HG03025 (cell line): ENCODE measurements around the gene CNBD2.
"Not testable (repeated sequence)": the region's sequence is repeated elsewhere in the genome, so short reads cannot be mapped to it uniquely, and the experiment has no call there.

Source experiments
- ATAC-seq: cut with Tn5 transposase; IDR thresholded peaks from one replicate; pipeline ENCODE4 v1.9.1; 2021; ENCODE audit warnings: mild to moderate bottlenecking, moderate library complexity; ENCODE audit not compliant: unreplicated experiment, low FRiP score

The CNBD2 gene

DNA sequence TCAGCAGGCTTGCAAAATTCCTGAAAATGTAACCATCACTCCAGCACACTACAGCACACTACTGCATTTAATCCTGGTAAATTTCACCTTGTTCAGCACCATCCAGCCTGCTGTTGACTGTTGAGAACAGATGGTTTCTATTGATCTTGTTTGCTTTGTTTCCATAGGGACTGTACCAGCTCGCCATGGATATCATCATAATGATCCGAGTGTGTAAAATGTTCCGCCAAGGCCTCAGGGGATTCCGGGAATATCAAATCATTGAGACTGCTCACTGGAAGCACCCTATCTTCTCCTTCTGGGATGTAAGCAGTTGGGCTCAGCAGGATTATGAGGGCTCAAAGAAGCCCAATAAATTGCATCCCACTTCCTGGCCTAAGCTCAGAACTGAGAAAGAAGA lies 4.1 kb downstream of the CNBD2 start:
- no peak for ATAC-seq

DNA sequence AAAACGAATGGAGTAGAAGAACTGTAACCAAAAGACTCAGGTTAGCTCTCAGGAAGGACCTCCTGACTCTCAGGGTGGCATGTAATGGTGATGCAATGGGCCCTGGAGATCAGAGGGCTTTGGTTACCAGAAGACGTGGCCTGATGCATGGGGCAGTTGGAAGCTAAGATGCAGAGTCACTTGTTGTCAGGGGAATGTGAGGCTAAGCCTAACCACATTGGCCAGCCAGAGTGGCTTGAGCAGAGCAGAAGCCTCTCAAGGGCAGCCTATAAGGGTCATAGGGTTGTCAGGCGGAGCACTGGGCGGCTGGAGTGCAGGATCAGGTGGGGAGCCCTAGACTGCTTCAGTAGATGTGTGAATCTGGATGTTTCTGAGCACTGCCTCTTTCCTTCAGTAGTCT lies 5.9 kb downstream of the CNBD2 start:
- no peak for ATAC-seq

DNA sequence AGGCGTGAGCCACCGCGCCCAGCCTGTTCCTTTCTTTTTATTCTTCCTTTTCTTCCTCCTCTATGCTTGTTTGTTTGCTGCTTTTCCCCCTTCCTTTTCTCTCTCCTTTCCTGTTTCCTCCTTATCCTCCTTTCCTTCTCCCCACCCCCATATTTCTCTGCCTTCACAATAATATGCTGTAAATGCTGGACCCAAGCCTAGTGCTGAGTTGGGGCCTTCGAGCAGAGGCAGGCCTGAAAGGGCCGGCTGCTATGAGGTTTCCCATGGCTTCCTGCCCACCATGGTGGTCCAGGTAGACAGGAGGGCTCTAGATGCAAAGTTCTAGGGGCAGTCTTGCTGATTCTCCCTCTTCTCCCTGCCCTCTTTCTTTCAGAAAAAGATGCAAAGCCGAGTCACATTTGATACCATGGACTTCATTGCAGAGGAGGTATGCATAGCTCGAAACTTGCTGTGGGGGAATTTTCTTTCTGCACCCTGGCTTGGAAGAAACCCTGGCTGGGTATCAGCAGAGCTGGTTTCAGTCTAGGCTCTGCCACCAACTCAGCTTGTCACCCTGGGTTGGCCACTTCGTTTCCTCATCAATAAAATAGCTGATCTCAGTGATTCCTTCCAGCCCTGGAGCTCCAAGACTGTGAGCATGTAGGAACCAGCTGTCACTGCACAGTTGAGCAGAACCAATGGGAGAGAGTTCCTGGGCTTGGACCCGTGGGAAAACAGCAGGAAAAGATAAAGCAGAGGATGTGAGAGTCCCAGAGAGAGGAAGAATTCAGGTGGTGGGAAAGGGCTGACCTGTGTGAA lies 7.4 kb downstream of the CNBD2 start:
- no peak for ATAC-seq

DNA sequence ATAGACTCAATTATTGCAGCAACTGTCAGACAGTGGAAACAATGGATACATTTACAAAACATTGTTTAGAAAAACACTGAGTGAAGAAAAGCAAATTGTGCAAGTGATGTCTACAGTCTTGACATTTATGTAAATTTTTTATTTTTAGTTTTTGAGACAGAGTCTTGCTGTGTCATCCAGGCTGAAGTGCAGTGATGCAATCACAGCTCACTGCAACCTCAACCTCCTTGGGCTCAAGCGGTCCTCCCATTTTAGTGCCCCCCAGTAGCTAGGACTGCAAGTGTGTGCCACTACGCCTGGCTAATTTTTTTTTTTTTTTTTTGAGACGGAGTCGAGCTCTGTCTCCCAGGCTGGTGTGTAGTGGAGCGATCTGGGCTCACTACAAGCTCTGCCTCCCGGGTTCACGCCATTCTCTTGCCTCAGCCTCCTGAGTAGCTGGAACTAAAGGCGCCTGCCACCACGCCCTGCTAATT lies 9.7 kb downstream of the CNBD2 start:
- ATAC-seq, result no peak

DNA sequence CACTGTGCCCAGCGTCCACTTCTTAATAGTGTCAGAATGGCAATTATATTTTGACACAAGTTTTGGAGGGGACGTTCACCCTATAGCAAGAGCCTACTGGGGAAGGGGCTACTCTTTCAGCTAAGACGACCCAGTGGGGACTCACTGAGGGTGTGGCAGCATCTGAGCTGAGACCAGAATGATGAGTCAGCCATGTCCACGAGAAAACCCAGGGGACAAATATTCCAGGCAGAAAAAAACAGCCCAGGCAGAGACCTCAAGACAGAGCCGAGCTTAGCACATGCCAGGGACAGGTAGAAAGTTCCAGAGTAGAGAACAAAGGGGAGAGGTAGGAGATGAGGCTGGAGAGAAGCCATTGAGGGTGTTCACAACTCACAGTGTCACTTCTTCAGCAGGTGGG lies 11.2 kb downstream of the CNBD2 start:
- no peak for ATAC-seq

DNA sequence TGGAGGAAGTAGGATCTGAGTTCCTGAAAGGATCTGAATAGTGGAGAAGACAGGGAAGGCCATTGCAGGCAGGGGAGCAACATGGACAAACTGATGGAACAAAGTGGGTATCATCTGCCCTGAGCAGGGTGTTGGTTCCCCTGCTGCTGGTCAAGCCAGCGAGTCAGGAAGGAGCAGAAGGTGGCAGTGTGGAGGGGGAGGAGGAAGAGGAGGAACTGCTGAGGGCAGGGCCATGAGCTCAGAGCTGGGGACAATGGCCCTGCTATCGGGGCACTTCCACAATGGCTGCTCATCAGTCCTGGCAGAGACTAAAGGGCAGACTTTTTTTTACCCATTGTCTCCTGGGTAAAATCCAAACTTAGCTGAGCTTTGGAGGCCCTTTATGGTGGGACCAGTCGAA lies 13.6 kb downstream of the CNBD2 start:
- ATAC-seq, result no peak

DNA sequence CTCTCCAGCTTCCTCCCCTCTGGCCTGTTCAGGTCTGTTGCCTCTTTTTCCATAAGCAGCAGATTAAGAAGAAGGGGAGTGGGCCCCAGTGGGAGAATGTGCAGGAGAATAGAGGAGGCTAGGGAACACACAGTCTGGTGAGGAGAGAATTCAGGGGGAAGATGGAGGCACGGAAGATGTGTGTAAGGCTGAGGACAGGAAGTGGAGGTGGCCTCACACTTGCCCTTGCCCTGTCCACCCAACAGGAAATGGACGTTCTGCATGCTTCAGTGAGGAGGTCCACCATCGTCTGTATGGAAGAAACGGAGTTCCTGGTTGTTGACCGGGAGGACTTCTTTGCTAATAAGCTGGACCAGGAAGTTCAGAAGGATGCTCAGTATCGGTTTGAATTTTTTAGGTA lies 16.0 kb downstream of the CNBD2 start:
- ATAC-seq, result no peak

DNA sequence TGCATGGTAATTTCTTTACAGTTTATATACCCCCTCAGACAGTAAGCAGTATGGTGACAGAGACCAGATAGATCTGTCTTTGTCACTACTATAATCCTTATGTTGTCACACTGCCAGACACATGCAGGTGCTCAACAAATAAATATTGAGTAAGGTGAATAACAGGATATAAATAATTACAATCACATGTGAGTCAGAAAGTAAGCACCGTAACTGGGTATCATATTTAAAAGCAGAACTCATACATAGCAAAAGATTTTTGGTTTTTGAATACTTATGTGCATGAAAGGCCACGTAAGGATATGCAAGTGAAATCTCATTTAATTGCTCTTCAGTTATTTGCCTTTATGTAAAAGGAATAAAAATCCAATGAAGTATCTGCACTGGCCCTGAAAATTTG lies 17.4 kb downstream of the CNBD2 start:
- no peak for ATAC-seq

DNA sequence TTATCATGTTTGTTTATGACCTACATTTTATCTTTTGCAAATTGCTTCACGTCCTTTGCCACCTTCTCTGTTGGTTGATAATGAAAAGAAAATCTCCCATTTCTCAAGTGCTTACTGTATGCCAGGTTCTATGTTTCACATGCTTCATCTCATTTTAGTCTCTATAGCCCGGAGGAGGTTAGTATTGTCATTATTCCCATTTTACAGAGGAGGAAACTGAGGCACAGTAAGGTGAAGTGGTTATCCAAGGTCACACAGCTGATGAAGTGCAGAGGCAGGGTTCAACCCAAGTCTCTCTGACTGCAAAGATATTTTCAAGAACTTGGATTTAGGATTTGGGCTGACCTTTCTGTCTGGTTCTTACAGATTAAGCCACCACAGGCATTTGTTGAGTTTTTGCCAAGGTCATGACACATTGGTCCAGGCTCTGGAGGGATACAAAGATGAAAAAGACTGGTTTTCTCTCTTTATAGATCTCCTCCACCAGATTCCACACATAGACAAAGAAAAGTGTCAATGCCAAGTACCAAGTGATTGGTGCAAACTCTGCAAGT lies 20.6 kb downstream of the CNBD2 start:
- no peak for ATAC-seq

DNA sequence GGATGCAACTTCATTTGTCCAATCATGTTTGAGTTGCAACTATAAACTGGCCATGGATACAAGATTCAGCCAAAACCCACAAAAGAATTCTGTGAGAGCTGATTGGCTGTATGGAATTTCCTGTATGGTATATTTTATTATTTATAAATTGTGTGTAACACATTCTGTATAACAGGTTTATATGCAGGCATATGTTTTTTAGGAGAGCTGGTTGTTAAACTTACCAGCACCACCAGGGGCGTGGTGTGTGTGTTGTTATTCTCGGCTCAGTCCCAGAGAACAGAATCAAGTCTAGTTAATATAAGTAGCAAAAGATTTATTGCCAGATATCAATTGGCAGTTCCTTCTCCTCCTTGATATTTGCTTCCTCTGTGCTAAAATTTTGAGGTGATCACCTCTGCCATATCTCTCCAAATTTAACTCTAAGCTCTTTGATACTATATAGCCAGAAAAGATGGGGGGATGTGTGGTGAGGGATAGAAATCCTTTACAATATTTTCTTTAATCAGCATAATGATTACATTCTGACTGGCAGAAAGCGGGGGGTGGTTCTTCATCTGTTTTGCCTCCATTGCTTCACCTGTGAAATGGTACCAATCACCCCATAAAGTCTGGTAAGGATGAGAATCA lies 22.9 kb downstream of the CNBD2 start:
- ATAC-seq, result no peak

DNA sequence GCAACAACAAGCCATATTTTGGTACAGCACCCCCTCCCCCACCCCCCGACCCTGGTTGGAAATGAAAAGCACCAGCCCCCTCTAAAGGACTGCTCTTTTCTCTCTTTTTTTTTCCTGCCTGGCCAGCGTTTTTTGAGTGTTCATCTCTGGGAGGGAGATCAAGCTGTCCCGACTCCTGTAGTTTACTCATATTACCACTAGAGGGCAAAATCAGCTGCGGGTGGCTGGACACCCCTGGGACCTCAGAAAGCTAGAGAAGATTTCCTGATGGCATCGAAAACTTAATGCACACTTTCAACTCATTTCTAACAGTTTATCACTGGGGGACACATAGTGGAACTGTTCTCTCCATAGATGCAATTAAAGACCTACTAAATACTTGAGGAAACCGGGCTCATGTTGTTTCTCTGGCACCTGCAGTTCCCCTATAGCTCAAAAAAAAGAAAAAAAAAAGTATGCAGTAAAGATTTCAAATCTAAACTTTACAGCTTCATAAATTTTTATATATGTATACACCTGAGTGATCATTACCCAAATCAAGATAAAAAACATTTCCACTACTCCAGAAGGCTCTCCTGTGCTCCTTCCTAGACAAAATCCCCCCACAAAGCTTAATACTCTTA lies 24.4 kb downstream of the CNBD2 start:
- ATAC-seq, result no peak

DNA sequence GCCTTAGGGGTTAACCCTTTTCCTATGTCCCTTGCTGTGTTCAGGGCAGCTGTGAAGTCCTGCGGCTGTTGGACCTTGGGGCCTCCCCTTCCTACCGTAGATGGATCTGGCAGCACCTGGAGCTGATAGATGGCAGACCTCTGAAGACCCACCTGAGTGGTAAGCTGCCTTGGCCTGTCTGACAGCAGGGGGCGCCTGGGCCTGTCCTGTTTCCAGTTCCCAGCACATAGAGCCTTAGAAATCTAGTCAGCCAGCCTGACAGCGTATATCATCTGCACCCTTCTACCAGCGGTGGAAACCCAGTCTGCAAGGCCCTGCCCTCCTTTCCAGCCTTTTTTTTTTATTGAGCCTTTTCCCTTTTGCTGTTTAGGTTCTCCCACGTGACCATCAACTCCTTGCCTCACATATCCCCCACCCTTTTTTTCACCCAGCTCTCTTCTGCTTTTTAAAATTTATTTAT lies 26.6 kb downstream of the CNBD2 start:
- no peak for ATAC-seq

DNA sequence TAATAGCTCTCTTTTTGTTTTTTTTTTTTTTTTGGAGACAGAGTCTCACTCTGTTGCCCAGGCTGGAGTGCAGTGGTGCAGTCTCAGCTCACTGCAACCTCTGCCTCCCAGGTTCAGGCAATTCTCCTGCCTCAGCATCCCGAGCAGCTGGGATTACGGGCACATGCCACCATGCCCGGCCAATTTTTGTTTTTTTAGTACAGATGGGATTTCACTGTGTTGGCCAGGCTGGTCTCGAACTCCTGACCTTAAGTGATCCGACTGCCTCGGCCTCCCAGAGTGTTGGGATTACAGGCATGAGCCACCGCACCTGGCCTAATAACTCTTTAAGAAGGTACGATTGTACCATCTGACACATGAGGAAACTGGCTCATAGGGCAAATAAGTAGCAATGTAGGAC lies 28.1 kb downstream of the CNBD2 start:
- not testable (repeated sequence) for ATAC-seq

DNA sequence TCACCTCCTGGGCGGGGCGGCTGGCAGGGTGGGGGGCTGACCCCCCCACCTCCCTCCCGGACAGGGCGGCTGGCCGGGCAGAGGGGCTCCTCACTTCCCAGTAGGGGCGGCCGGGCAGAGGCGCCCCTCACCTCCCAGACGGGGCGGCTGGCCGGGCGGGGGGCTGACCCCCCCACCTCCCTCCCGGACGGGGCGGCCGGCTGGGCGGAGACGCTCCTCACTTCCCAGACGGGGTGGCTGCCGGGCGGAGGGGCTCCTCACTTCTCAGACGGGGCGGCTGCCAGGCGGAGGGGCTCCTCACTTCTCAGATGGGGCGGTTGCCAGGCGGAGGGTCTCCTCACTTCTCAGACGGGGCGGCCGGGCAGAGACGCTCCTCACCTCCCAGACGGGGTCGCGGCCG lies 32.9 kb downstream of the CNBD2 start:
- not testable (repeated sequence) for ATAC-seq

DNA sequence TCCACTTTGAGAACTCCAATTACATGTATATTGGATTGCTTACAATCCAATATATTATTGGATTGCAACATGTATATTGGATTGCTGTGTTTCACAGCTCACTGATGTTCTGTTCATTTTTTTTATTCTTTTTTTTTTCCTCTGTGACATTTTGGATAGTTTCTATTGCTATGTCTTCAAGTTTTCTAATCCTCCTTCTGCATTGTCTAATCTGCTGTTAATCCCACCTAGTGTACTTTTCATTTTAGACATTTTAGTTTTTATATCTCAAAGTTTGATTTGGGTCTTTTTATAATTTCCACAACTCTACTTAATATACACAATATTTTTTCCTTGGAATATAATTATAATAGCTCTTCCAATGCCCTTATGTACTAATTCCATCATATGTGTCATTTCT lies 34.5 kb downstream of the CNBD2 start:
- ATAC-seq, result no peak

DNA sequence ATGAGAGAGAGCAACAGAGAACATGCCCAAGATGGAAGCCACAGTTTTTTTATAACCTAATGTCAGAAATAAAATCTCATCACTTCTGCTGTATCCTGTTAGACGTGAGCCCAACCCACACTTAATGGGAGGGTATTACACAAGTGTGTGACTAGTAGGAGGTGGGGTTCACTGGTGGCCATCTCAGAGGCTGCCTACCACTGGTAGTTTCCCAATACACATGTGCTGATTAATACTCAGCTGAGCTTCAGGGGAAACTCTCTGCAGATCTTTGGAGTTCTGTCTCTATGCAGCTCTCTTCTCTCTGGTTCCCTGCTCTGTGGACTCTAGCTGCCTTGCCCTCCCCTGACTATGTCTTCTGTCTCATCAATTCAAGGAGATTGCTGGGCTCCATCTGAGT lies 35.7 kb downstream of the CNBD2 start:
- no peak for ATAC-seq

DNA sequence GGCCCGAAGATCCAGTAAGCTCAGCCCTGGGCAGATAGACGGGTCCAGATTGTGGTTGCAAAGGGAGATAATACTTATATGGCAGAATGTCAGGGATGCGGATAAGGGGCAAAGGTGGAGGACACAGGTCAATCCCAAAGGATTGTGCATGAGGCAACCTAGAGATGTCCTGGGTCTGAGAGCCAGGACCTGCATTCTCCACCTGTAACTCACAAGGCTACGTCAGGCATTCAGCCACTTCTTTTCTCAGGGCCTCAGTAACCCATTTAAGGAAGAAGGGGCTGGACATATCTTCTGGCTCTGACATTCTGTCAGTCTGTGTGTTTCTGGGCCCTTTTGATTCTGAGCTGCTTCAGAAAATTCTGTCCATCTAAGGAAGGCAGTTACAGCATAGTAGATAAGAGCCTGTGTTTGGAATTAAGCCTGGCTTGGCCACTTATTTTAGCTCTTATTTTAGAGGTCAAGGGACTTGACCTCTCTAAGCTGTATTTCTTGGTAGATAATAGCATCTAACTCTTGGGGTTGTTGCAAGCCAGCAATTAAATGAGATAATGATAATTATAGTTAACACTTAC lies 40.2 kb downstream of the CNBD2 start:
- ATAC-seq, result no peak

DNA sequence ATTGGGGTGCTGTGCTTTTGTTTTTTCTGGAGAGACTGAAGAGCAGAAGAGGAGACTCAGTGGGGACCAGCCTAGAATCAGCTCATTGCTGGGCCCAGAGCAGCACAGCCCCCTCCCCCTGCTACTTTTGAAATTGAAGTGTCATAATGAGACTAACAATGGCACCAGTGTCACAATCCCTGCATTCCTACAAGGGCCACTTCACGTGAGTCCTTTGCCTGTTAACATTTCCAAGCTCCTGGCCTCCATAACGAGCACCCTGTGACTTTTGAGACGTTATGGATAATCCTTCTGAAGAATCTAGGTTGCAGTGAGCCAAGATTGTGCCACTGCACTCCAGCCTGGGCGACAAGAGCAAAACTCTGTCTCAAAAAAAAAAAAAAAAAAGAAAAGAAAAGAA lies 41.7 kb downstream of the CNBD2 start:
- no peak for ATAC-seq

DNA sequence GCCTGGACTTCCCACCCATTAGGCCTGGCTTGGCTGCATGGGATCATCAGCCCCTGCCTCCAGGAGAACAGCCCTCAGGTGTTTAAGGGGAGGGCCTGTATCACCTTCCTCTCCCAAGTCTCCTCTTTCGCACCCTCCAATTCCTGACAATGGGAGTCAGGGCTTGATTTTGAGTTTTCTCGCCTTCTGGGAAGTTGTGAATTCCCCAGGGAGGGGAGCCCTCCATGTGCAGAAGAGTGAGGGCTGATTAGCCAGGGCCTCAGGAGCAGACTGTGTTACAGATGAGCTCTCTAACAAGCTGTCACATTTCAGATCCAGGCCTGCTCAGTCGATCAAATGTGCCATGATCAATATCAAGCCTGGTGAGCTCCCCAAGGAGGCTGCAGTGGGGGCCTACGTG lies 42.4 kb downstream of the CNBD2 start:
- no peak for ATAC-seq

DNA sequence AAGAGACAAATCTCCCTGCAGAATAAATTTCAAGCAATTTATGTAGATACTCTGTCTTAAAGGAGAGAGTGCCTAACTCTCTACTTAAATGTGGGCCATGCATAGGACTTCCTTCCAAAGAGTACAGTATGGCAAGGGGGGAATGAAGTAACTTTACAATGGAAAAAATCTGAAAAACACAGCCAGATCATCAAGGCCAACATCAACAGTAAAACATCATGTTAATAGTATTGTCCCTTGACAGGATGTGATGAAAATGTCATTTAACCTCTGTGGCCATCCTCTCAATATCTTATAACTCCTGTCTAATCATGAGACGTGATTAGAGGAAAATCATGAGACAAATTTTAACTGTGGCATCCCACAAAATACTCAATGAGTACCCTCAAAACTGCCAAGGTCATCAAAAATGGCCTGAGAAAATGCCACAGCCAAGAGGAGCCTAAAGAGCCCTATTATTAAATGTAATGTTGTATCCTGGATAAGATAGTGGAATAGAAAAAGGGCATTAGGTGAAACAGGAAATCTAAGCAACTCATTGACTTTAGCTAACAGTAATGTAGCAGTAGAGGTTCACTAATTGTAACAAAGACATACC lies 47.5 kb downstream of the CNBD2 start:
- no peak for ATAC-seq
